Glutamatergic neuron (in vitro differentiated cells): ENCODE measurements around the gene SLC26A3. TPM values are rescaled to one million over a fixed set of nuclear protein-coding genes. Genes with fewer than 3 reads are reported as not detected.

Source experiments
- DNase-seq: peaks from one replicate; pipeline ENCODE4 v3.0.0; 2022
- H3K27ac Mint-ChIP-seq: one replicate; pipeline ENCODE4 v1.8.0; 2020; ENCODE audit warnings: mild to moderate bottlenecking, mixed read lengths, inconsistent platforms; ENCODE audit not compliant: unreplicated experiment
- H3K27me3 Mint-ChIP-seq: one replicate; pipeline ENCODE4 v1.8.0; 2020; ENCODE audit warnings: mild to moderate bottlenecking, moderate library complexity, mixed read lengths, inconsistent platforms; ENCODE audit not compliant: unreplicated experiment
- H3K36me3 Mint-ChIP-seq: one replicate; pipeline ENCODE4 v1.8.0; 2020; ENCODE audit warnings: mild to moderate bottlenecking, mixed read lengths, inconsistent platforms; ENCODE audit not compliant: unreplicated experiment
- H3K4me1 Mint-ChIP-seq: one replicate; pipeline ENCODE4 v1.8.0; 2020; ENCODE audit warnings: mild to moderate bottlenecking, low read depth, mixed read lengths, inconsistent platforms; ENCODE audit not compliant: unreplicated experiment
- H3K4me3 Mint-ChIP-seq: one replicate; pipeline ENCODE4 v1.8.0; 2020; ENCODE audit warnings: mild to moderate bottlenecking, mixed read lengths, inconsistent platforms; ENCODE audit not compliant: unreplicated experiment
- H3K9me3 Mint-ChIP-seq: one replicate; pipeline ENCODE4 v1.8.0; 2020; ENCODE audit warnings: mild to moderate bottlenecking, moderate library complexity, mixed read lengths, inconsistent platforms; ENCODE audit not compliant: unreplicated experiment
- total RNA-seq: library from RNA; stranded (reverse); fragmentation: NEBNext Ultra II Directional; extraction: Animal tissue kit (Norgen Biotek cat#: 25700); gene quantifications from one replicate; pipeline ENCODE4 v1.2.1, GENCODE V29; 2021; ENCODE audit not compliant: unreplicated experiment
- TF ChIP-seq, protein P1 (sequence below): fragments of 200-600 bp; sonication (generic); IDR thresholded peaks from one replicate; pipeline ENCODE4 v1.5.0; 2021; ENCODE audit not compliant: partially characterized antibody, unreplicated experiment

The SLC26A3 gene
- total RNA-seq, 1 donor from 2014 or later = not detected

DNA sequence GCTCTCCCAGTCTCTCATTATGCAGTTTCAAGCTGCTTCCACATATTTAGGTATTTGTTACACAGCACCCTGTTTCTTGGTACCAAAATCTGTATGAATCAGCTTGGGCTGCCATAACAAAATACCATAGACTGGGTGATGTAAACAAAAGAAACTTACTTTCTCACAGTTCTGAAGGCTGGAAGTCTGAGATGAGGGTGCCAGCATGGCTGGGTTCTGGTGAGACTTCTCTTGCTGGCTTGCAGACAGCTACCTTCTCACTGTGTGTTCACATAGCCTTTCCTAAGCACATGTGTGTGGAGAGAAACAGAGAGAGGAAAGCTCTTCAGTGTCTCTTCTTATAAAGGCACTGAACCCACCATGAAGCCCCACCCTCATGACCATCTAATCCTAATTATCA lies 74.7 kb downstream of the SLC26A3 start:
- H3K9me3 Mint-ChIP-seq = peaks cover 2% of the 10 kb centered on the region
- TF ChIP-seq, protein P1, sequence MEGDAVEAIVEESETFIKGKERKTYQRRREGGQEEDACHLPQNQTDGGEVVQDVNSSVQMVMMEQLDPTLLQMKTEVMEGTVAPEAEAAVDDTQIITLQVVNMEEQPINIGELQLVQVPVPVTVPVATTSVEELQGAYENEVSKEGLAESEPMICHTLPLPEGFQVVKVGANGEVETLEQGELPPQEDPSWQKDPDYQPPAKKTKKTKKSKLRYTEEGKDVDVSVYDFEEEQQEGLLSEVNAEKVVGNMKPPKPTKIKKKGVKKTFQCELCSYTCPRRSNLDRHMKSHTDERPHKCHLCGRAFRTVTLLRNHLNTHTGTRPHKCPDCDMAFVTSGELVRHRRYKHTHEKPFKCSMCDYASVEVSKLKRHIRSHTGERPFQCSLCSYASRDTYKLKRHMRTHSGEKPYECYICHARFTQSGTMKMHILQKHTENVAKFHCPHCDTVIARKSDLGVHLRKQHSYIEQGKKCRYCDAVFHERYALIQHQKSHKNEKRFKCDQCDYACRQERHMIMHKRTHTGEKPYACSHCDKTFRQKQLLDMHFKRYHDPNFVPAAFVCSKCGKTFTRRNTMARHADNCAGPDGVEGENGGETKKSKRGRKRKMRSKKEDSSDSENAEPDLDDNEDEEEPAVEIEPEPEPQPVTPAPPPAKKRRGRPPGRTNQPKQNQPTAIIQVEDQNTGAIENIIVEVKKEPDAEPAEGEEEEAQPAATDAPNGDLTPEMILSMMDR = no peak
- H3K27ac Mint-ChIP-seq = no peak overlapping the region
- no peaks in the 10 kb centered on the region for H3K27me3 Mint-ChIP-seq
- no peaks in the 10 kb centered on the region for H3K4me1 Mint-ChIP-seq
- H3K36me3 Mint-ChIP-seq = no peaks in the 10 kb centered on the region
- H3K4me3 Mint-ChIP-seq = no peak overlapping the region
- DNase-seq = no peak

DNA sequence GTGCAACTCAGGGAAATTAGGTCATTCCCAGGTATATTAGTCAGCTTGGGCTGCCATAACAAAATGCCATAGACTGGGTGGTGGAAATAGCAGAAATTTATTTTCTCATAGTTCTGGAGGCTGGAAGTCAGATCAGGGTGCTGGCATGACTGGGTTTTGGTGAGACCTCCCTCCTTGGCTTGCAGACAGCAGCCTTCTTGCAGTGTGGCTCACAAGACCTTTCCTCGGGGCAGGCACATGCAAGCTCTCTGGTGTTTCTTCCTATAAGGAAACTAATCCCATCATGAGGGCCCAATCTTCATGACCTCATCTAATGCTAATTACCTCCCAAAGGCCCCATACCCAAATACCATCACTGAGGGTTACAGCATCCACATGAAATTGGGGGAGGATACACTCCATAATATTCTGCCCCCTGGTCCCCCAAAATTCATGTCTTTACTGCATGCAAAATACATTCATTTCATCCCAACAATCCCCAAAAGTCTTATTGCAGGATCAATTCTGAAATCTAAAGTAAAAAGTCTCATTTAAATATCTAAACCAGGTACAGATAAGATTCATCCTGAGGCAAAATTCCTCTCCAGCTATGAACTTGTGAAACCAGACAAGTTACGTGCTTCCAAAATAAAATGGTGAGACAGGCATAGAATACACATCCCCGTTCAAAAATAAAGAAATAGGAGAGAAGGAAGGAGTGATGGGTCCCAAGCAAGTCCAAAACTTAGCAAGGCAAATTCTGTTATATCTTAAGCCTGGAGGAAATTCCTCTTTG lies 76.5 kb downstream of the SLC26A3 start:
- H3K27ac Mint-ChIP-seq = no peak overlapping the region

GRCh38 chr7:107725138-107725740 lies 77.8 kb downstream of the SLC26A3 start:
- no peak for DNase-seq
- peaks cover 2% of the 10 kb centered on the region for H3K9me3 Mint-ChIP-seq
- no peak overlapping the region for H3K27ac Mint-ChIP-seq
- TF ChIP-seq, protein P1 = peak; percentile 89
- H3K4me3 Mint-ChIP-seq = no peak overlapping the region
- no peaks in the 10 kb centered on the region for H3K4me1 Mint-ChIP-seq
- no peaks in the 10 kb centered on the region for H3K36me3 Mint-ChIP-seq
- H3K27me3 Mint-ChIP-seq = no peaks in the 10 kb centered on the region

More for the DNA sequence above, 76.5 kb downstream of the SLC26A3 start:
- no peak for DNase-seq
- Mint-ChIP-seq H3K36me3 (no peaks in the 10 kb centered on the region), H3K9me3 (peaks cover 2% of the 10 kb centered on the region), H3K4me3 (no peak overlapping the region), H3K4me1 (no peaks in the 10 kb centered on the region), H3K27me3 (no peaks in the 10 kb centered on the region)
- TF ChIP-seq, protein P1 = no peak

DNA sequence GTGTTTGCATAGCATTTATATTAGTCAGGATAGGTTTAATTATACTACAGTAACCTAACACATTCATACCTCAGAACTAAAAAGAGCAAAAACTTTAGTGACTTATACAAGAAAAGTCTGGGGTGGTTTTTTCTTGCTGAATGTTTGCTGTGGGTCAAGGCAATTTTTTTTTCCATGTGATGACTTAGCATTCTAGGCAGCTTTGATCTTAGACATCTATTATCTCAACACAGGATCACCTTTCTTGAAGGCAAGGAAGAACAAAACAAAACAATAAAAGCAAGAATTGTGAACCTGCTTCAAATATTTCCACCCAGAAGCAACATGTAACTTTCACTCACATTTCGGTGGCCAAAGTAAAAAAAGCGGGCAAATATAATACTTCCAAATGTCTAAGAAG lies 79.8 kb downstream of the SLC26A3 start:
- H3K4me1 Mint-ChIP-seq = no peaks in the 10 kb centered on the region
- no peaks in the 10 kb centered on the region for H3K36me3 Mint-ChIP-seq
- peaks cover 2% of the 10 kb centered on the region for H3K9me3 Mint-ChIP-seq
- no peak for DNase-seq
- no peaks in the 10 kb centered on the region for H3K27me3 Mint-ChIP-seq
- TF ChIP-seq, protein P1 = no peak
- no peak overlapping the region for H3K4me3 Mint-ChIP-seq
- no peak overlapping the region for H3K27ac Mint-ChIP-seq

DNA sequence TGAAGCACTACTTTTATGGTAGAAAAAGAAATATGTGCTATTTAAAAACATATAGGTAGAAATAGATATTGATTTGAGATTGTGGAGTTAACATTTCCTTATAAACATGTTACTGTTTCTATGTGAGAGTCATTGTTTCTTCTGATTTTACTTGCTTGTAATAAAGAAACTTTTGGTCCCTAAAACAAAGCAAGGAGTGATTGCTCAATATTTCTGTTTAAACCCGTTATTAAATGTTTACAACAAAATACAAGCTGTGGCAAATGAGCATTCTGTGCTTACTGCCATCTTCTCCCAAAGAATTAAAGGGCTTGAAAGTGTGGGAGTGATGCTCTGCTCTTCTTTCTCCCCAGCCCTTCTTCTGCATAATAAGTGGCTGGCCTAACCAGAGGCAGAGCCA lies 81.7 kb downstream of the SLC26A3 start:
- H3K27me3 Mint-ChIP-seq = no peaks in the 10 kb centered on the region
- no peaks in the 10 kb centered on the region for H3K4me1 Mint-ChIP-seq
- DNase-seq = no peak
- H3K27ac Mint-ChIP-seq = no peak overlapping the region
- no peaks in the 10 kb centered on the region for H3K9me3 Mint-ChIP-seq
- TF ChIP-seq, protein P1 = no peak
- H3K36me3 Mint-ChIP-seq = no peaks in the 10 kb centered on the region
- H3K4me3 Mint-ChIP-seq = no peak overlapping the region
